ENCODE results near the gene EID3. TPM values are rescaled to one million over a fixed set of nuclear protein-coding genes. Genes with fewer than 3 reads are reported as not detected.

Gene EID3
- total RNA-seq, 1 donor from 2014 or later: 2.4 TPM

GRCh38 chr12:104286516-104287482, 16.7 kb upstream of the EID3 start:
- FAIRE-seq (no peak), DNase-seq (ENCODE audit: low read depth) (peak; percentile 96)
- no peaks in the 10 kb centered on the region for H3K27me3 ChIP-seq (ENCODE audit: control insufficient read depth, insufficient read depth, low read length)
- peak overlapping the region; percentile 61 for H3K4me3 ChIP-seq (ENCODE audit: low read depth, low read length)
- no peak for TF ChIP-seq CTCF (IDR thresholded peaks at IDR 0.05; ENCODE audit: insufficient read depth, low read length, severe bottlenecking)
- H3K36me3 ChIP-seq (ENCODE audit: control insufficient read depth, insufficient read depth, low read length): peaks cover 3% of the 10 kb centered on the region

- Histone ChIP-seq H3K4me3 (ENCODE audit: low read depth, low read length) (peak overlapping the region; percentile 61), H3K36me3 (ENCODE audit: control insufficient read depth, insufficient read depth, low read length) (peaks cover 5% of the 10 kb centered on the region), H3K27me3 (ENCODE audit: control insufficient read depth, insufficient read depth, low read length) (no peaks in the 10 kb centered on the region)
- peak; percentile 84 for DNase-seq (ENCODE audit: low read depth)
- no peak for FAIRE-seq
- peak; percentile 7 for TF ChIP-seq CTCF (IDR thresholded peaks at IDR 0.05; ENCODE audit: insufficient read depth, low read length, severe bottlenecking)
Measured at GRCh38 chr12:104288635-104289274, 14.8 kb upstream of the EID3 start.

DNA sequence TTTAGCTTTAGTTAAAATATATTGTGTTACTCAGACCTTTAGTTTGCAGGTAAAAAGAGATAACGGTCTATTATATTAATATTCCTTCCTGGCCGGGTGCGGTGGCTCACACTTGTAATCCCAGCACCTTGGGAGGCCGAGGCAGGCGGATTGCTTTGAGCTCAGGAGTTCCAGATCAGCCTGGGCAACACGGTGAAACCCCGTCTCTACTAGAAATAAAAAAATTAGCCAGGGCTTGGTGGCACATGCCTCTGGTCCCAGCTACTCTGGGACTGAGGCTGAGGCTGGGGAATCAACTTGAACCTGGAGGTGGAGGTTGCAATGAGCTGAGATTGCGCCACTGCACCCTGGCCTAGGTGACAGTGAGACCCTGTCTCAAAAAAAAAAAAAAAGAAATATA, 13.2 kb upstream of the EID3 start:
- TF ChIP-seq CTCF (IDR thresholded peaks at IDR 0.05; ENCODE audit: insufficient read depth, low read length, severe bottlenecking): no peak
- no peak for DNase-seq (ENCODE audit: low read depth)
- H3K4me3 ChIP-seq (ENCODE audit: low read depth, low read length): no peak overlapping the region
- FAIRE-seq: no peak
- no peaks in the 10 kb centered on the region for H3K27me3 ChIP-seq (ENCODE audit: control insufficient read depth, insufficient read depth, low read length)
- H3K36me3 ChIP-seq (ENCODE audit: control insufficient read depth, insufficient read depth, low read length): peaks cover 12% of the 10 kb centered on the region

- H3K36me3 ChIP-seq (ENCODE audit: control insufficient read depth, insufficient read depth, low read length): peaks cover 15% of the 10 kb centered on the region
- DNase-seq (ENCODE audit: low read depth) (no peak), FAIRE-seq (no peak)
- TF ChIP-seq CTCF (IDR thresholded peaks at IDR 0.05; ENCODE audit: insufficient read depth, low read length, severe bottlenecking): no peak
- no peak overlapping the region for H3K4me3 ChIP-seq (ENCODE audit: low read depth, low read length)
- no peaks in the 10 kb centered on the region for H3K27me3 ChIP-seq (ENCODE audit: control insufficient read depth, insufficient read depth, low read length)
Measured at GRCh38 chr12:104290855-104291254, 12.7 kb upstream of the EID3 start.

DNA sequence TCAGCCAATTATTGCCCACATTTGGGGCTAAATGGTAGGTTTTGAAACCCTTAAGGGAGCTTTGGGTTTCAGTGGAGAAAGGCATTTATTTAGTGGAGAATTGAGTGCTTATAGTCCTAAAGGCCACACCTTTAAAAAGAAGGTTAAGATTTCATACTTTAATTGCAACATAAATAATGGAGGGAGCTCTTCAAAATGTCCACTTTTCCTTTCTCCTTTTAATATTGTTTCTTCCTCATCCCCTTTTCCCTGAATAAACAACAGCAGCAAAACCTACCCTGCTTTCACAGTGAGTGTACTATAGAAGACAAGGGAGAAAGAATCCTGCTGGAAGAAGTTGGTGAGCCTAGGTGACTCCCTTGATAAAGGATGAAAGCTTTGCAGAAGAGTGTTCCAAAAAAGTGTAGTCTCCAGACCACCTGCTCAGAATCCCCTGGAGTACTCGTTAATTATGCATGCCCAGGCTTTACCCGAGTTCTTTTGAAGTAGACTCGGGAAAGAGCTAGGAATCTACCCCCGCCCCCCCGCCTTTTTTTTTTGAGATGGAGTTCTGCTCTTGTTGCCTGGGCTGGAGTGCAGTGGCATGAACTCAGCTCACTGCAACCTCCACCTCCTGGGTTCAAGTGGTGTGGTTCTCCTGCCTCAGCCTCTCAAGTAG, 11.5 kb upstream of the EID3 start:
- no peak for FAIRE-seq
- TF ChIP-seq CTCF (IDR thresholded peaks at IDR 0.05; ENCODE audit: insufficient read depth, low read length, severe bottlenecking): no peak
- no peak for DNase-seq (ENCODE audit: low read depth)
- H3K27me3 ChIP-seq (ENCODE audit: control insufficient read depth, insufficient read depth, low read length): no peaks in the 10 kb centered on the region
- no peak overlapping the region for H3K4me3 ChIP-seq (ENCODE audit: low read depth, low read length)
- H3K36me3 ChIP-seq (ENCODE audit: control insufficient read depth, insufficient read depth, low read length): peaks cover 18% of the 10 kb centered on the region
